Measurements from ENCODE around the gene TLE3.

DNA sequence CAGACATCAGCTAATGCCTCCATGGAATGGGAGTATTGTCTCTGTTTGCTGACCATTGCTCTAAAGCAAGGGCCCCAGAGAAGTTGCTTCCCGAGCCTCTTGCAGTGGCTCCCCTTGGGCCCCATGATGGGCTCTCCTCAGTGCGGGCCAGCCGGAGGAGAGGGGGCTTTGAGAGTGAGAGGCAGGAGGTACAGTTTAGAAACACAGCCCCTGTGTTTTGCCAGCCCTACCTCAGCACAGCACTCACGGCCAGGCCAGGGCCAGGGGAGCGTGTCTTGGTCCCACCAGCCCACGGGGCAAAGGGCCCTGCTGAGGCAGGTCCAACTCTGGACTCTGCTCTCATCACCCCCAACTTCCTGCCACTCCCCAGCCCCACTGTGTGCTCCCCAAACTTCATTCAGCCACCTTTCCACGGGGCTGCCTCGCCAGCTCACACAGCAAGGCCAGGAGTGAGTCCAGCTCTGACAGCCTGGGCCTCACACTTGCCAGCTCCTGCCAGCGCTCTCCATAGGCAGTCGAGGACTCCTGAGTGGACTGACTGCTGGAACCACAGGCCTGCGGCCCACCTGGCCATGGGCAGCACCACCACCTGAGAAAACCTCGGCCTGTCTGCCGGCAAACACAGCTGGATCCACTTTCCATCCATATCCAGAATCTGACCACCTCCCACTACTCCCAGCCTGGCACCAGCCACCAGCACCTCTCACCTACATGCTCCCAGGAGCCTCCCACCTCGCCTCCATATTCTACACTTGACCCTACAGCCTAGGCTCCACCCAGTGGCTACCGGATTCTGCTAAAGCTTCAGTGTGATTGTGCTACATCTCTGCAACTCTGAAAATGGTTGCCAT, 99.0 kb downstream of the TLE3 start:
- TF ChIP-seq OSR1 (CRISPR knock-in tag; IDR thresholded peaks at IDR 0.05) (no peak), ESRRG (CRISPR knock-in tag; IDR thresholded peaks at IDR 0.05) (no peak), ZNF70 (CRISPR knock-in tag; IDR thresholded peaks at IDR 0.05) (no peak), TSHZ2 (CRISPR knock-in tag; IDR thresholded peaks at IDR 0.05) (no peak), ZFP30 (CRISPR knock-in tag; IDR thresholded peaks at IDR 0.05) (no peak), ZFP3 (CRISPR knock-in tag; IDR thresholded peaks at IDR 0.05) (no peak)
- TF ChIP-seq, protein P1, sequence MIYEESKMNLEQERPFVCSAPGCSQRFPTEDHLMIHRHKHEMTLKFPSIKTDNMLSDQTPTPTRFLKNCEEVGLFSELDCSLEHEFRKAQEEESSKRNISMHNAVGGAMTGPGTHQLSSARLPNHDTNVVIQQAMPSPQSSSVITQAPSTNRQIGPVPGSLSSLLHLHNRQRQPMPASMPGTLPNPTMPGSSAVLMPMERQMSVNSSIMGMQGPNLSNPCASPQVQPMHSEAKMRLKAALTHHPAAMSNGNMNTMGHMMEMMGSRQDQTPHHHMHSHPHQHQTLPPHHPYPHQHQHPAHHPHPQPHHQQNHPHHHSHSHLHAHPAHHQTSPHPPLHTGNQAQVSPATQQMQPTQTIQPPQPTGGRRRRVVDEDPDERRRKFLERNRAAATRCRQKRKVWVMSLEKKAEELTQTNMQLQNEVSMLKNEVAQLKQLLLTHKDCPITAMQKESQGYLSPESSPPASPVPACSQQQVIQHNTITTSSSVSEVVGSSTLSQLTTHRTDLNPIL (CRISPR knock-in tag; IDR thresholded peaks at IDR 0.05; ENCODE audit: low read depth): no peak

Measured in SK-N-SH treated with all-trans-retinoic acid at 6 μM for 48 hours (cell line).